ENCODE data around the gene FGF4.

Gene FGF4

DNA sequence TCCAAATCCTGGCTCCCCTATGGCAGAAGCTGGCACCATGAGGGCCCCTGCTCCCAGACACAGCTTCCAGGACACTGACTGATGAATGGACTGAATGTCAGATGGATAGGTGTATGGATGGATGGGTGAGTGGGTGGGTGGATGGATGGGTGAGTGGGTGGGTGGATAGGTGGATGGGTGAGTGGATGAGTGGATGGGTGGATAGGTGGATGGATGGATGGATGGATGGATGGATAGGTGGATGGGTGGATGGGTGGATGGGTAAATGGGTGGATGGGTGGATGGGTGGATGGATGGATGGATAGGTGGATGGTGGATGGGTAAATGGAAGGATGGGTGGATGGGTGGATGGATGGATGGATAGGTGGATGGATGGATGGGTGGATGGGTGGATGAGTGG lies 39.8 kb upstream of the FGF4 start:
- Mint-ChIP-seq H3K27ac (ENCODE audit: low read depth) (no peak overlapping the region), H3K4me3 (no peak overlapping the region), H3K4me1 (no peaks in the 10 kb centered on the region), H3K9me3 (no peaks in the 10 kb centered on the region), H3K36me3 (ENCODE audit: insufficient read depth) (no peaks in the 10 kb centered on the region), H3K27me3 (peaks cover 47% of the 10 kb centered on the region)
- ATAC-seq (replicated peaks; ENCODE audit: extremely low read depth, poor library complexity, severe bottlenecking): no peak
- DNase-seq (ENCODE audit: low spot score in 2 of 2): no peak

DNA sequence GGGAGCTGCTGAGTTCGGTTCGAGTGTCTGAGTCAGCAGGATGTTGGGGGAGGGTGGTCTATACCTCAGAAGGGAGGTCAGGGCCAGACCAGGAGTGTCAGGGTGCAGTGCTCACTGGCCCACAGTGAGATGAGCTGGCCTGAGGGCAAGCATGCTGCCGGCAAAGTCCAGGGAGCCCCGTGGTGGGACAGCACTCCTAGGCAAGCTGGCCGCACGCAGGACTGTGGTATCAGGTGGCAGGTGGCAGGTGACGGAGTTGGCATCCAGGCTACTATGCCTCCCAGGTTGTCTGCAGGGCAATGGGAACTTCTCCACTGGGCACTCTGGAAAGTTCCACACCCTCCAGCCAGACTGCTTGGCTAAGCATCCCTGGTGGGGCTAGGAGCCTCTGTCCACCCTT lies 39.3 kb upstream of the FGF4 start:
- H3K4me3 Mint-ChIP-seq: no peak overlapping the region
- no peaks in the 10 kb centered on the region for H3K36me3 Mint-ChIP-seq (ENCODE audit: insufficient read depth)
- no peak for DNase-seq (ENCODE audit: low spot score in 2 of 2)
- no peaks in the 10 kb centered on the region for H3K9me3 Mint-ChIP-seq
- H3K27me3 Mint-ChIP-seq: peaks cover 47% of the 10 kb centered on the region
- no peaks in the 10 kb centered on the region for H3K4me1 Mint-ChIP-seq
- ATAC-seq (replicated peaks; ENCODE audit: extremely low read depth, poor library complexity, severe bottlenecking): no peak
- H3K27ac Mint-ChIP-seq (ENCODE audit: low read depth): no peak overlapping the region

DNA sequence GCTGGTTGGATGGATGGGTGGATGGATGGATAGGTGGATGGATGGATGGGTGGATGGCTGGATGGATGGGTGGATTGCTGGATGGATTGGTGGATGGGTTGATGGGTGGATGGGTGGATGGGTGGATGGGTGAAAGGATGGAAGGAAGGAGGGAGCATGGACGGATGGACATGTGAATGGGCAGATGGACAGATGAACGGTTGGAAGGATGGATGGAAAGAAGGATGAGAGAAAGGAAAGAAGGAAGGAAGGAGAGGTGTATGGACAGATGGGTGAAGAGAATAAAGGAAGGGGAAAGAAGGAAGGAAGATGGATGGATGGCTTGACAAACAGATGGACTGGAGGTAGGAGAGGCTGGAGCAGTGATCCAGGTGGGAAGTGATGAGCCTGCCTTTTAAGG lies 38.7 kb upstream of the FGF4 start:
- Mint-ChIP-seq H3K36me3 (ENCODE audit: insufficient read depth) (no peaks in the 10 kb centered on the region), H3K4me1 (no peaks in the 10 kb centered on the region), H3K27me3 (peaks cover 50% of the 10 kb centered on the region), H3K9me3 (no peaks in the 10 kb centered on the region), H3K27ac (ENCODE audit: low read depth) (no peak overlapping the region), H3K4me3 (no peak overlapping the region)
- no peak for ATAC-seq (replicated peaks; ENCODE audit: extremely low read depth, poor library complexity, severe bottlenecking)
- no peak for DNase-seq (ENCODE audit: low spot score in 2 of 2)

DNA sequence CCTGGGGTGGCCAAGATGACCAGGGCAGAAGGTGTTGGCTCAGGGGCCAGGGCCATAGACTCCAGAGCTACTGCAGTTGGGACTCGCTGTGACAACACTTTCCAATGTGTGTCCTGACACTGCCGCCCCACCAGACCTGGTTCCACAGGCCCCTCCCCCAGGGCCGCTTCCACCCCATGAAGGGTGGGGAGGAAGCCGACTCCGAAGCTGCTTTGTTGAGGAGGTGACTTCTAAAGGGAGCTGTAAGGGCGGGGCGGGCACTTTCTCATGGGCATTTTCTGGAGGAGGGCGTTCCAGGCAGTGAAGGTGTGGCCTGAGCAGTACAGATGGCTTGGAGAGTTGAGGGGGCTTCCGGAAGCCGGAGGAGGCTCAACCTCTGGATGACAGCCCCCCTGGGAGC lies 37.8 kb upstream of the FGF4 start:
- H3K9me3 Mint-ChIP-seq: no peaks in the 10 kb centered on the region
- peaks cover 50% of the 10 kb centered on the region for H3K27me3 Mint-ChIP-seq
- ATAC-seq (replicated peaks; ENCODE audit: extremely low read depth, poor library complexity, severe bottlenecking) (no peak), DNase-seq (ENCODE audit: low spot score in 2 of 2) (no peak)
- no peak overlapping the region for H3K27ac Mint-ChIP-seq (ENCODE audit: low read depth)
- H3K36me3 Mint-ChIP-seq (ENCODE audit: insufficient read depth): no peaks in the 10 kb centered on the region
- no peaks in the 10 kb centered on the region for H3K4me1 Mint-ChIP-seq
- no peak overlapping the region for H3K4me3 Mint-ChIP-seq

DNA sequence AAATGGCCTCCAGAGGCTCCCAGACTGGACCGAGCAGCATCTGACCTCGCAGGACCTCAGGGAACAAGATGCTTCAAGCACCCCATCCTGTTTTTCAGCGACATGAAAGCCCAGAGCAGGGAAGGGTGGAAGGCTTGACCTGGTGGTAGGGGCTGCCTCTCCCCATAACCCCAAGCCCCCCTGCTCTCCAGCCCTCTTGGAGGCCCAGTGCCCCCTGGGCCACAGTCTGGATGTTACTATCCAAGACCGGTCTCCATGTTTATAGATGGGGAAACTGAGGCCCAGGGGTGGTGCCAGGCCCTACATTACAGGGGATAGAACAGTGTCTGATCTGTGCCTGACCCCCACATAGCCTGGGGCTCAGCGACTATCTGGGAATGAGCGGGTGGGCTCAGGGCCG lies 37.1 kb upstream of the FGF4 start:
- peaks cover 50% of the 10 kb centered on the region for H3K27me3 Mint-ChIP-seq
- H3K27ac Mint-ChIP-seq (ENCODE audit: low read depth): no peak overlapping the region

DNA sequence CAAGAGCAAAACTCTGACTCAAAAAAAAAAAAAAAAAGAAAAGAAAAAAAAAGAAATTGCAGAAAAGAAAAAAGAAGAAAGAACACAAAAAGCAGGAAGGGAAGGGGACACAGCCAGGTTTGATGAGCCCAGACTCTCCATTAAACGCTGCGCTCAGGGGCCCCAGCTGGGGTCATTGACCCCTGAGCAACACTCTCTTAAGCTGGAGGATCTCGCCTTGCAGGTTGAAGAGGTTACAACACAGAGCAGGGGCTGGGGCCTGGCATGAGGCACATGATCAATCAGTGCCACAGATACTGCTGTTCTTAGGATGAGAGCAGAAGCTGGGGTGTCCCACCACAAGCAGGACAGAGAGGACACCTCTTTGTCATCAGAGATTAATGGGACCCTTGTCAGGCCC lies 36.3 kb upstream of the FGF4 start:
- no peaks in the 10 kb centered on the region for H3K9me3 Mint-ChIP-seq
- H3K36me3 Mint-ChIP-seq (ENCODE audit: insufficient read depth): no peaks in the 10 kb centered on the region
- H3K27me3 Mint-ChIP-seq: peaks cover 47% of the 10 kb centered on the region
- DNase-seq (ENCODE audit: low spot score in 2 of 2): no peak
- H3K27ac Mint-ChIP-seq (ENCODE audit: low read depth): no peak overlapping the region
- H3K4me3 Mint-ChIP-seq: no peak overlapping the region
- no peaks in the 10 kb centered on the region for H3K4me1 Mint-ChIP-seq
- ATAC-seq (replicated peaks; ENCODE audit: extremely low read depth, poor library complexity, severe bottlenecking): no peak

More for the DNA sequence above, 37.1 kb upstream of the FGF4 start:
- DNase-seq (ENCODE audit: low spot score in 2 of 2) (no peak), ATAC-seq (replicated peaks; ENCODE audit: extremely low read depth, poor library complexity, severe bottlenecking) (no peak)
- Mint-ChIP-seq H3K9me3 (no peaks in the 10 kb centered on the region), H3K4me1 (no peaks in the 10 kb centered on the region), H3K4me3 (no peak overlapping the region), H3K36me3 (ENCODE audit: insufficient read depth) (no peaks in the 10 kb centered on the region)

DNA sequence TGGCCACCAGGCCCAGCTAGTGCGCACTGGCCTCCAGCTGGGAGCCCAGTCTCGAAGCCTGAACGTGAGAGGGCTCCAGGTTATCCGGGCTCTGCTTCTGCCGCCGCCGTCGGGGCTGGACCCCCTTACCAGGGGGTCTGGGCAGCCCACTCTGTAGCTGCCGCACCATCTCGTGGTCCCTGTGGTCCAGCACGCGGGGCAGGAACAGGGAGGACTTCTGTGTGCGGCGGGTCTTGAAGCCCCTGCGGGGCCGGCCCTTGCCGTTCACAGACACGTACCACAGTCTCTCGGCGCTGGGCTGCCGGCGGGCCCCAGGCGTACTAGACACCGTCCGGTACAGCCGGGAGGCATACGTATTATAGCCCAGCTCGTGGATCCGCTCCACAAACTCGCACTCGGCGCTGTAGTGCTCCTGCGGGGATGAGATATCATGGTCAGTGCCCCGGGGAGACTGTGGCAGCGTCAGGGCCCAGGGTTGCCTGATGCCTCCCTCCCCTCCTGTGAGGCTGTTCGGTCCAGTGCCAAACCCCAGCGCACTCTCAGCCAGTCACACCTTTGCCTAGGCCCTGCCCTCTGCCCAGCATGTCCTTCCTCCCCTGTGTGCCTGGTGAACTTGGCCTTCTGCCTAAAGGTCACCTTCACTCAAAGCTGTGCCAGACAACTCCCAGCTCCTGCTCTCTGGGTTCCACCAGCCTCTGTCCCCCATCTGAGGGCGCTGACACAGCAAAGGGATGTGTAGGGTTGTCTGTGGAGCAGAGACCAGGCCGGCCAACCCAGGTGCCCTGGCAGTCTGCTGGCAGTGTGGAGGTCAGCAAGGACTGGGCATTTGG lies 35.4 kb upstream of the FGF4 start:
- Mint-ChIP-seq H3K27me3 (peaks cover 38% of the 10 kb centered on the region), H3K36me3 (ENCODE audit: insufficient read depth) (no peaks in the 10 kb centered on the region), H3K9me3 (no peaks in the 10 kb centered on the region), H3K27ac (ENCODE audit: low read depth) (no peak overlapping the region), H3K4me3 (no peak overlapping the region), H3K4me1 (no peaks in the 10 kb centered on the region)
- no peak for DNase-seq (ENCODE audit: low spot score in 2 of 2)
- ATAC-seq (replicated peaks; ENCODE audit: extremely low read depth, poor library complexity, severe bottlenecking): no peak

DNA sequence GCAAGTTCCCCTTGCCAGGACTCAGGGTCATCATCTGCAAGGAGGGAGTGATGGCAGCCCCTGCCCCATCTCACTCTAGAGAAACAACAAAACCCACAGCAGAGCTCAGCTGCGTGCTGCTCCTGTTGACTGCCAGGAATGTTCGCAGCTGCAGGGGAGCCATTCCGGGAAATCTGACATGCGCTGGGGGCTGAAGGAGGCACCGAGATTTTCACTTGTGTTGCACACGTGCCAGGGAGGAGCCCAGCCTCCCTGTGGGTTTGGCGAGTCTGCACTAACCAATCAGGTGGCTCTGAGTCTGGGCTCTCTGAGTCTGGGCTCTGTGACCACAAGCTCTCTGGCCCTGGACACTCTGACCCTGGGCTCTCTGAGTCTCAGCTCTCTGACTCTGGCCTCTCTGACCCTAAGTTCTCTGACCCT lies 33.5 kb upstream of the FGF4 start:
- no peak for DNase-seq (ENCODE audit: low spot score in 2 of 2)
- H3K9me3 Mint-ChIP-seq: no peaks in the 10 kb centered on the region
- H3K4me1 Mint-ChIP-seq: no peaks in the 10 kb centered on the region
- ATAC-seq (replicated peaks; ENCODE audit: extremely low read depth, poor library complexity, severe bottlenecking): no peak
- no peak overlapping the region for H3K4me3 Mint-ChIP-seq
- H3K27ac Mint-ChIP-seq (ENCODE audit: low read depth): no peak overlapping the region
- peaks cover 25% of the 10 kb centered on the region for H3K27me3 Mint-ChIP-seq
- no peaks in the 10 kb centered on the region for H3K36me3 Mint-ChIP-seq (ENCODE audit: insufficient read depth)

DNA sequence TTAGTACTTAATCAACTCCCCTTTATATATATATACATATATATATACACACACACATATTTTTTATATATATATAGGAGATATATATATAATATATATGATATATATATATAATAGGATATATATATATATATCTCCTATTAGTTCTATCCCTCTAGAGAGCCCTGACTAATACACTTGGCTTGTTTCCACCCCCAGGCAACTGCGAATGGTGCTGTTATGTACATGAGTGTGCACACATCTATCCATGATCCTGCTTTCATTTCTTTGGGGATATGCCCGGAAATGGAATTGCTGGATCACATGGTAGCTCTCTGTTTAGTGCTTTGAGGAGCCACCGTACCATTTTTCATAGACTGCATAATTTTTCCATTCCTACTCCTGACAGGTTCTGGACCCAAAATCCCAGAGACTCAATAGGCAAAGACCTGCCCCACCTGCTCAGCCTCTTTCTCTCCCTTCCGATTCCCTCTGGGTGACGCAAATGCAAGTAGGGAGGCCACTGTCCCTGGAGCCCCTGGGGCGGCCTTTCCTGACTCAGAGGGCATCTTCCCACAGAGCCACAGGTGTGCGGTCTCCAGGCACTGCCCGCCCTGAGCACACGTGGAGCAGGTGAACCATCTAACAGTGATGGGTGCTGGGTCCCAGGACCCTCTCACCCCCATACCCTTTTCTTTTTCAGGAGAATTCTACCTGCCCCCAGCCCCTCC lies 32.1 kb upstream of the FGF4 start:
- no peak for ATAC-seq (replicated peaks; ENCODE audit: extremely low read depth, poor library complexity, severe bottlenecking)
- H3K4me1 Mint-ChIP-seq: no peaks in the 10 kb centered on the region
- no peak for DNase-seq (ENCODE audit: low spot score in 2 of 2)

DNA sequence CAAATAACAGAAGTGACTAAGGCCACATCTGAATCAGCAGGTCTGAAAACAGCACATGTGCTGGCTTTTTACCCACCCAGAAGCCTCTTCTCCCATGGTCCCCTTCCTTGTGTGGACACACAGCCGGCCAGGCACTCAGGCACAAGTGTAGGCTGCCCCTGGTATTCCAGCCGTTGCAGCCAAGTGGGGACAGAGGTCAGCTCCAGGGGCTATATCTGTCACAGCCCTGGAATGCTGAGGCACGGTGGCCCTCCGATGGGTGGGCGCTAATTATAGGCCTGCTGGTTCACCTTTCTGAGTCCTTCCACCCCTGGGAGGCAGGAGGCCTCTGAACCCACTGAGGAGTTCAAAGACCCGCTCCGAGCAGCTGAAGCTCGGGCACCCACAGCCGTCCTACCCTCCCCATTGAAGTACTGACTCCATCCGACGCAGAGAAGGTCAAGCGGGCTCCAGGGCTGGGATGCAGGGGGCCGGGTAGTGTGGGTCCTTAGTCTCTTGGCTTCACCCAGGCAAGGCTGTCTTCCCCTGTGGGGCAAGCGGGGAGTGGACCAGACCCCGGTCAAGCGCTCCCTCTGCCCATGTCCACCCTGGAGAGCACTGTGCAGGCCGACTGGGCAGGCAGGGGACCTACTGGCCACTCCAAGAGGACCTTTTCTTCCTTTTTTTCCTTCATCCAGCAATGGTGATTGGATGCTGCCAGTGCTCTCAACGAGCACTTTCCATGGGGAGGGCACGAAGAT lies 29.8 kb upstream of the FGF4 start:
- Mint-ChIP-seq H3K4me3 (no peak overlapping the region), H3K27ac (ENCODE audit: low read depth) (no peak overlapping the region), H3K9me3 (no peaks in the 10 kb centered on the region), H3K27me3 (peaks cover 10% of the 10 kb centered on the region), H3K36me3 (ENCODE audit: insufficient read depth) (no peaks in the 10 kb centered on the region), H3K4me1 (no peaks in the 10 kb centered on the region)
- DNase-seq (ENCODE audit: low spot score in 2 of 2) (no peak), ATAC-seq (replicated peaks; ENCODE audit: extremely low read depth, poor library complexity, severe bottlenecking) (no peak)

More for the DNA sequence above, 32.1 kb upstream of the FGF4 start:
- no peaks in the 10 kb centered on the region for H3K36me3 Mint-ChIP-seq (ENCODE audit: insufficient read depth)
- H3K27ac Mint-ChIP-seq (ENCODE audit: low read depth): no peak overlapping the region
- peaks cover 11% of the 10 kb centered on the region for H3K27me3 Mint-ChIP-seq
- H3K9me3 Mint-ChIP-seq: no peaks in the 10 kb centered on the region
- no peak overlapping the region for H3K4me3 Mint-ChIP-seq

DNA sequence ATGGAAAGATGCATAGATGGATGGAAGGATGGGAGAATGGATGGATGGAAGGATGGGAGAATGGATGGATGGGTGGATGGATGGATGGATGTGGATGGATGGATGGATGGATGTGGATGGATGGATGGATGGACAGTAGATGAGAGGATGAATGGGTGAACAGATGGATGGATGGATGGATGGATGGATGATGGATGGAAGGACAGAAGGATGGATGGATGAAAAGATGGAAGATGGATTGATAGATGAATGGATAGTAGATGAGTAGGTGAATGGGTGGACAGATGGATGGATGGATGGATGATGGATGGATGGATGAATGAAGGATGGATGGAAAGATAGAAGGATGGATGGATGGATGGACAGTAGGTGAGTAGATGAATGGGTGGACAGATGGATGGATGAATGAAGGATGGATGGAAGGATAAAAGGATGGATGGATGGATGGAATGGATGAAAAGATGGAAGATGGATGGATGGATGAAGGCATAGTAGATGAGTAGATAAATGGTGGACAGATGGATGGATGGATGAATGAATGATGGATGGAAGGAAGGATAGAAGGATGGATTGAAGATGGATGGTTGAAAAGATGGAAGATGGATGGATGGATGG lies 28.6 kb upstream of the FGF4 start:
- no peaks in the 10 kb centered on the region for H3K4me1 Mint-ChIP-seq
- no peaks in the 10 kb centered on the region for H3K27me3 Mint-ChIP-seq
- no peak overlapping the region for H3K4me3 Mint-ChIP-seq
- H3K9me3 Mint-ChIP-seq: no peaks in the 10 kb centered on the region
- H3K36me3 Mint-ChIP-seq (ENCODE audit: insufficient read depth): no peaks in the 10 kb centered on the region
- no peak for ATAC-seq (replicated peaks; ENCODE audit: extremely low read depth, poor library complexity, severe bottlenecking)
- no peak overlapping the region for H3K27ac Mint-ChIP-seq (ENCODE audit: low read depth)
- DNase-seq (ENCODE audit: low spot score in 2 of 2): no peak

DNA sequence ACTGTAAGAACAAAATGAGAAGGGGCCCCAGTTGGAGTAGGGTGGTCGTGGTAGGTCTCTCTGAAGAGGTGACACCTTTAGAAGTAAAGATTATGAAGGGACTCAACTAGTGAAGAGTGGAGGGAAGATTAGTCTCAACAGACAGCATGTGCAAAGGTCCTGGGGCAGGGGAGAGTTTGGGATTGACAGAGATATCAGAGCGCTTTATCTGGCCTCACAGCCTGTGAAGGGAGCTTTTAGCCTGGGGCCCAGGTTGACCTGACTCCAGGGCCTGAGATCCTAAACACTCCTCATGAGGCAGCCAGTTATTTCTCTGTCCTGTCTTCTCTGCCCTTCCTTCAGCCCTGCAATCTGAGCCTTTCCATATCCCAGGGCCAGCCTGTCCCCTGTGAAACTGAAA lies 27.9 kb upstream of the FGF4 start:
- Mint-ChIP-seq H3K27ac (ENCODE audit: low read depth) (no peak overlapping the region), H3K36me3 (ENCODE audit: insufficient read depth) (no peaks in the 10 kb centered on the region), H3K27me3 (no peaks in the 10 kb centered on the region), H3K9me3 (no peaks in the 10 kb centered on the region), H3K4me1 (no peaks in the 10 kb centered on the region), H3K4me3 (no peak overlapping the region)
- ATAC-seq (replicated peaks; ENCODE audit: extremely low read depth, poor library complexity, severe bottlenecking) (no peak), DNase-seq (ENCODE audit: low spot score in 2 of 2) (no peak)

Data from central memory CD8-positive, alpha-beta T cell (primary cell).